ENCODE results near the gene TBC1D19. TPM values are rescaled to one million over a fixed set of nuclear protein-coding genes. Genes with fewer than 3 reads are reported as not detected.
A peak's percentile ranks its signal among the peaks of the same experiment; 100 is the strongest.

Gene TBC1D19
- polyA plus RNA-seq, 1 donor from 2014 or later = 2.7 TPM

DNA sequence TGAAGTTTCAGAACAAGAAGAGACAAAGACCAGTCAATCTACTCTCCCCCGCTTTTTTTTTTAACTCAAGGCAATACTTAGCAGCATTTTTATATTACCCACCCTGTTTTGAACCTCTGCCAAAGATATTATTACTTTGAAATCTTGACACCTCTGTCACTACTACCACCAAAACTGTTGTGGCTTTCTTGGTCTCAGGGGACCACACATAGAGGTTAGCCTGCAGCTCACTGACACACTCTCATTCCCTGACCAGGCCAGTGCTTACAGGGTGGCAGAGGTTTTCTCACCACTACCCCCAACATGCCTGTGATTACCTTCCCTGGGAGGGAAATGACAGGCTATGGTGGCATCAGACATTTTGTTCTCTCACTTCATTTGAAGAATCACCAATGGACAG lies 139.3 kb downstream of the TBC1D19 start:
- no peak overlapping the region for H3K27ac Mint-ChIP-seq
- H3K4me1 Mint-ChIP-seq = peaks cover 0 to 3% (median 2%) of the 10 kb centered on the region in 3 donors
- peaks cover 10% of the 10 kb centered on the region for H3K36me3 Mint-ChIP-seq
- H3K4me3 Mint-ChIP-seq = no peak overlapping the region
- H3K9me3 Mint-ChIP-seq = no peaks in the 10 kb centered on the region
- H3K27me3 Mint-ChIP-seq = no peaks in the 10 kb centered on the region

DNA sequence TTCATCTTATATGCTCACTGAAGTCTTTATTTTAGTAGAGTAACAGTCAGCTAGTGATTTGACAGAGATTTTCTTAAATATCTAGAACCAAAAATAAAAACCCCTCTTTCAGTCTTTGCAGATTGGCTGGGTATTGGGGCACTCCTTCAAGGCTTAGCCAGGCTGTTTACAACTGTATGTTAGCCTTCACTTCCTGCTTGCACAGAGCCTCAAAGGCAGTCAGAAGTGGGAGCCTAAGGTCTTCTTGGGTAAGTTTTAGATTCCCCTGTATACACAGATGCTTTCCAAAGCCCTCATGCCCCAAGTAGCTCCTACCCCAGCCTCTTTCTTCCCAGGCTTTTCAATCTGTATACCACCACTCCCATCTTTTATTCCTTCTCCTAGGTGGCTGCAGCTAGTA lies 140.7 kb downstream of the TBC1D19 start:
- H3K4me1 Mint-ChIP-seq = peaks cover 0 to 3% (median 2%) of the 10 kb centered on the region in 3 donors
- peaks cover 10% of the 10 kb centered on the region for H3K36me3 Mint-ChIP-seq
- H3K27ac Mint-ChIP-seq = no peak overlapping the region
- no peaks in the 10 kb centered on the region for H3K9me3 Mint-ChIP-seq
- no peaks in the 10 kb centered on the region for H3K27me3 Mint-ChIP-seq
- H3K4me3 Mint-ChIP-seq = no peak overlapping the region

GRCh38 chr4:26726655-26727387 lies 142.9 kb downstream of the TBC1D19 start:
- H3K4me1 Mint-ChIP-seq = peaks cover 0 to 4% (median 3%) of the 10 kb centered on the region in 3 donors
- peaks cover 10% of the 10 kb centered on the region for H3K36me3 Mint-ChIP-seq
- H3K27ac Mint-ChIP-seq = no peak overlapping the region
- H3K9me3 Mint-ChIP-seq = no peaks in the 10 kb centered on the region
- no peaks in the 10 kb centered on the region for H3K27me3 Mint-ChIP-seq
- H3K4me3 Mint-ChIP-seq = no peak overlapping the region

- H3K4me3 Mint-ChIP-seq = no peak overlapping the region
- no peaks in the 10 kb centered on the region for H3K27me3 Mint-ChIP-seq
- peaks cover 12% of the 10 kb centered on the region for H3K36me3 Mint-ChIP-seq
- no peak overlapping the region for H3K27ac Mint-ChIP-seq
- peaks cover 0 to 4% (median 3%) of the 10 kb centered on the region in 3 donors for H3K4me1 Mint-ChIP-seq
- no peaks in the 10 kb centered on the region for H3K9me3 Mint-ChIP-seq
Observed at GRCh38 chr4:26727844-26728243, 144.0 kb downstream of the TBC1D19 start.

- H3K27ac Mint-ChIP-seq = no peak overlapping the region
- no peak overlapping the region for H3K4me3 Mint-ChIP-seq
Observed at GRCh38 chr4:26729027-26729426, 145.1 kb downstream of the TBC1D19 start.

DNA sequence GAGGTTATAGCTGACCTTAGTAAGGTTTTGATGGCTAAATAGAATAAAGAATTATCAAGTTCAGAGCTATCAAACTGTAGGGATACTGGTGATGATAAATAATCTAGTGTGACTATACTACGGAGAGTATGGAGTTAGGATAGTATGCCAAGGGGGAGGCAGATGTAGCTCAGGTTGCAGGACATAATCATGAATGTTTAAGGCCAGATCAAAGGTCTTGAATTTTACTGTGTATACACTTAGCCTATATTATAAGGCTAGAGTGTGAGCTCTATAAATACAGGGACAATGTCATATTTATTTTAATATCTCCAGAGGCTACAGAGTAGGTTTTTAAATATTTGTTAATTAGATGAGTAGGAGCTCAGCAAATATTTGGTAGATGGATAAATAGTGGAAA lies 145.7 kb downstream of the TBC1D19 start:
- Mint-ChIP-seq H3K4me1 (peaks cover 0 to 3% (median 0%) of the 10 kb centered on the region in 3 donors), H3K27ac (no peak overlapping the region), H3K36me3 (peaks cover 8% of the 10 kb centered on the region), H3K27me3 (no peaks in the 10 kb centered on the region), H3K4me3 (no peak overlapping the region), H3K9me3 (no peaks in the 10 kb centered on the region)

More at GRCh38 chr4:26729027-26729426, 145.1 kb downstream of the TBC1D19 start:
- H3K36me3 Mint-ChIP-seq = peaks cover 8% of the 10 kb centered on the region
- H3K27me3 Mint-ChIP-seq = no peaks in the 10 kb centered on the region
- H3K4me1 Mint-ChIP-seq = peaks cover 0 to 3% (median 0%) of the 10 kb centered on the region in 3 donors
- H3K9me3 Mint-ChIP-seq = no peaks in the 10 kb centered on the region

DNA sequence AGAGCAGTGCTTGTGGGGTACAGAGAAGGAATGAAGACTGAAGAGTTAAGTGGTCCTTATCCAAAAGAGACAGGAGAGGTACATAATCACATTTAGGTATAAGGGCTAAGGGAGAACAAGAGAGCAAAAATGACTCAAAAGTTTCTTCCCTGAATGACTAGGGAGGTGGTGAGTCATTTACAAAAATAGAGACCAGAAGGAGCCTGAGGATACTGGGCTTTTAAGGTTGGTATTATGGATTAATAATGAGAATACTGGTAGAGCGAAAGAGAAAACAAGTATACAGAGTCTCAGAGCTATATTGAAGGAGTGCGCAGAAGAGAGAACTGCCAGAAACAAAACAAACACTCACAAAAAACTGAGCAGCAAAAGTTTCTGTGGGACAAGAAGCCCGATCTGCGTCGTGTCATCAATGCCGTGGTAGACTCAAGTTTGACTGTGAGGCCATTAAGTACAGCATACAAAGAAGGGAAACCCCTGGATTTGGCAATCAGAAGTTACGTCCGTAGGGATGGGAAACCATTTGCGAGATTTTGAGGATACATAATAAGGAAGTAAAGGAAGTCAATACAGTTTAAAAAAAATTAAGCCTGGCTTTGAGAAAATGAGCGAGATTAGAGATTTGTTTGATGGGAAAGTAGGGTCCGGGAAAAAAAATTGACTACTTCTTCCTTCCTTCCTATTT lies 147.6 kb downstream of the TBC1D19 start:
- Mint-ChIP-seq H3K27me3 (no peaks in the 10 kb centered on the region), H3K4me1 (peaks cover 0 to 3% (median 0%) of the 10 kb centered on the region in 3 donors), H3K9me3 (peaks cover 0 to 1% (median 0%) of the 10 kb centered on the region in 3 donors), H3K36me3 (peaks cover 4% of the 10 kb centered on the region), H3K27ac (no peak overlapping the region), H3K4me3 (no peak overlapping the region)

DNA sequence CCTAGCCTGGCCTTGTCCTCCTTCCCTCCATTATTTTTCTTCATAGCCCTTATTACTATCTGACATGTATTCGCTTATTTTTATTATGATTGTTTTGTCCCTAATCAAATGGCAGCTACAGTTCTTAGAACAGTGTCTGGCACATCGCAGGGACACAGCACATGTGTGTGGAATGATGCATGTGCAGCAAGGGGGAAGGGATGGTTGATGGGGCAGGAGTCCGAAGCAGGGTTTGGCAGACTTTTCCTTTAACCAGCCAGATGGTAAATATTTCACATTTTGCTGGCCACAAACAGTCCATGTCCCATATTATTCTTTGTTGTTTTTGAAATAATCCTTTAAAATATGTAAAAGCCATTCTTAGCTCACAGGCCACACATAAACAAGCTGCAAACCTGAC lies 148.5 kb downstream of the TBC1D19 start:
- Mint-ChIP-seq H3K36me3 (peaks cover 6% of the 10 kb centered on the region), H3K4me1 (peaks cover 0 to 3% (median 0%) of the 10 kb centered on the region in 3 donors), H3K27me3 (no peaks in the 10 kb centered on the region), H3K9me3 (peaks cover 0 to 1% (median 0%) of the 10 kb centered on the region in 3 donors), H3K4me3 (no peak overlapping the region), H3K27ac (no peak overlapping the region)

- H3K27ac Mint-ChIP-seq = no peak overlapping the region
- H3K36me3 Mint-ChIP-seq = peaks cover 6% of the 10 kb centered on the region
- H3K4me1 Mint-ChIP-seq = no peaks in the 10 kb centered on the region
- no peaks in the 10 kb centered on the region for H3K27me3 Mint-ChIP-seq
- H3K4me3 Mint-ChIP-seq = no peak overlapping the region
- peaks cover 0 to 1% (median 0%) of the 10 kb centered on the region in 3 donors for H3K9me3 Mint-ChIP-seq
Observed at GRCh38 chr4:26736621-26737020, 152.7 kb downstream of the TBC1D19 start.

DNA sequence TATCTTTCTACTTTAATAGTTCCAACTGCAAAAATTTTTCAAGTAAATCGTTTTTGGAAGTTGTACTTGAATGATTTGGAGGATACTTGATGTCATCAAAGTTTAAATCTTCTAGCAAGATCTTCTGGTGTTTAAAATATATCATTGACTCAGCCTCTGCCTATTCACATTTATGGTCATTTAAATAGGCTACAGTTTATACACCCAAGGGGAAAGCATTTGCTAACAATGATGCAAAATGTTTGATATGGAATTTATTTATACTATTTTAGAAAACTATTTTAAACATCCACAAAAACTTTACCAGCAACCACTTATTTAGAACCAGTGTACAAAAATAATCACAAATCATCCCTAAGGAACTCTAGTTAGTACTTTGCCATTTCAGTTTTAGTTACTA lies 153.5 kb downstream of the TBC1D19 start:
- Mint-ChIP-seq H3K27me3 (no peaks in the 10 kb centered on the region), H3K27ac (no peak overlapping the region), H3K36me3 (peaks cover 6% of the 10 kb centered on the region), H3K4me1 (no peaks in the 10 kb centered on the region), H3K9me3 (peaks cover 0 to 1% (median 0%) of the 10 kb centered on the region in 3 donors), H3K4me3 (no peak overlapping the region)

DNA sequence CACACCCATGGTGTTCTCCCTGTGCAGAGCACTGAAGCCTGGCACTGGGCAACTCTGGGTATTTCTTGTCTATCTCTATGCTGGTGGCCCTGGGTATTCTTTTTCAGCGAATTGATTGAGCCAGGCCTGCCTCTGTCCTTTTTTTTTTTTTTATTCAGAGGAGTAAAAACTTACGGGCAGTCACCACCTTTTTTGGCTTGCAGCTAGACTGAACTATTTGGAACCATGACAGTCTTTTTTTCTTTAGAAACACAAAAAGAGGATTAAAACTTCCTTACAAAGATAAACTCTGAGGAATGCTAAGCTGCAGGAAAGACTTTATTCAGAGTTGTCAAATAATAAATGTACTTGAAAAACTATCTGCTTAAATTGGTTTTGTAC lies 157.6 kb downstream of the TBC1D19 start:
- Mint-ChIP-seq H3K27ac (no peak overlapping the region), H3K4me1 (peaks cover 0 to 4% (median 2%) of the 10 kb centered on the region in 3 donors), H3K27me3 (no peaks in the 10 kb centered on the region), H3K4me3 (no peak overlapping the region), H3K9me3 (peaks cover 0 to 8% (median 1%) of the 10 kb centered on the region in 3 donors), H3K36me3 (peaks cover 8% of the 10 kb centered on the region)

DNA sequence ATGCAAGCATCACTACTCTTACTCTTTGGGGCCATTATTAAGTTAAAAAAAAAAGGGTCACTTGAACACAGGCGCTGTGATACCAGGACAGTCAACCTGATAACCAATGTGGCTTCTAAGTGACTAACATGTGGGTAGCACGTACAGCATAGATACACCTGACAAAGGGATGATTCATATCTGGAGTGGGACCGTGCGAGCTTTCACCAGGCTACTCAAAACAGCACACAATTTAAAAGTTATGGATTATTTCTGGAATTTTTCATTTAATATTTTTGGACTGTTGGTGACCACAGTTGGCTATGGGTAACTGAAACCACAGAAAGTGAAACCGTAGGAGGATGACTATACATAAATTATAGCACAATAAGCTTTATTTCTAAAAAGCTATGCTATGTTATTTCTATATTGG lies 162.9 kb downstream of the TBC1D19 start:
- Mint-ChIP-seq H3K36me3 (peaks cover 11% of the 10 kb centered on the region), H3K27ac (no peak overlapping the region), H3K9me3 (peaks cover 0 to 8% (median 1%) of the 10 kb centered on the region in 3 donors), H3K27me3 (no peaks in the 10 kb centered on the region), H3K4me1 (peaks cover 7 to 15% (median 10%) of the 10 kb centered on the region in 3 donors), H3K4me3 (peak overlapping the region in 1 of 4 donors; percentile 35)

GRCh38 chr4:26748811-26749210 lies 164.9 kb downstream of the TBC1D19 start:
- Mint-ChIP-seq H3K9me3 (peaks cover 0 to 3% (median 1%) of the 10 kb centered on the region in 3 donors), H3K4me1 (peaks cover 7 to 15% (median 10%) of the 10 kb centered on the region in 3 donors), H3K4me3 (no peak overlapping the region), H3K27me3 (no peaks in the 10 kb centered on the region), H3K36me3 (peaks cover 15% of the 10 kb centered on the region), H3K27ac (peak overlapping the region in 1 of 3 donors; percentile 82)

DNA sequence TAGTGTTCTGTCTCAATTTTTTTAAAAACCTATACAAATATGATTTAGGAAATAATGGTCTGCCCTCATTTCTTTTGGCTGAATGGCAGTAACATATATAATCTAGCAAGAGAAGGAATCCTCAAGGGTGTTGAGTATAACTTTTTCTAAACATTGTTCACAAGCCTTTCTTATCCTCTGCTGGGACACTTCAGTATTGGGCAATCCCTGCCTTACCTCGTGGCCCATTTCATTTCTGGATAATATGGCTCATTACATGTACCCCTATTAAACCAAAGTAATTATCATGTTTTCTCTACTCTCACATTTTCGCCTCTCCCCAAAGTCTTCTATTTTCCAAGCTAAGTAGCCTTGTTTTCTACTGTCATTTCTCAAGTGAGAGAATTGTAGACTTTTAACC lies 166.0 kb downstream of the TBC1D19 start:
- H3K27ac Mint-ChIP-seq = peak overlapping the region in 1 of 3 donors; percentile 82
- peaks cover 0 to 1% (median 0%) of the 10 kb centered on the region in 3 donors for H3K9me3 Mint-ChIP-seq
- H3K4me1 Mint-ChIP-seq = peaks cover 7 to 15% (median 10%) of the 10 kb centered on the region in 3 donors
- H3K36me3 Mint-ChIP-seq = peaks cover 15% of the 10 kb centered on the region
- H3K27me3 Mint-ChIP-seq = no peaks in the 10 kb centered on the region
- H3K4me3 Mint-ChIP-seq = no peak overlapping the region

DNA sequence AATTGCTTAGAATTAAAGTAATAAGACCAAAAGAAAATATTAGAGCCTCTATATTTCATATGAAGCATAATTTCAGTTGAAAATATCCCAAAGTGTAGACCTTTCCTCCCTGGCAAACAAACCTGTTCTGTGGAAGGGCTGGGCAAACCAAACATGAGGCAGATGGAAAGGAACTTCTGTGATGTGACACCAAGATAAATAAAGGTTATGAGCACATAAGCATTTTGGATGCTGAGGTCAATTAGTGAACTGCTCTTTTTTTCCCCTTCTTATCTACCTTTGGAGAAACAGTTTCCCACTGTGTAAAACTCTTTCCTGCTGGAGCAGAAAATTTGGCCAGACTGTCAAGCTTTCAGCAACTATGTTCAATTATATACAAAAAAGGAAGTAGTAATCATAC lies 167.1 kb downstream of the TBC1D19 start:
- no peak overlapping the region for H3K4me3 Mint-ChIP-seq
- H3K36me3 Mint-ChIP-seq = peaks cover 20% of the 10 kb centered on the region
- peaks cover 7 to 15% (median 10%) of the 10 kb centered on the region in 3 donors for H3K4me1 Mint-ChIP-seq
- no peak overlapping the region for H3K27ac Mint-ChIP-seq
- H3K27me3 Mint-ChIP-seq = no peaks in the 10 kb centered on the region
- H3K9me3 Mint-ChIP-seq = peaks cover 0 to 1% (median 0%) of the 10 kb centered on the region in 3 donors
